ENCODE data around the gene NFXL1.

DNA sequence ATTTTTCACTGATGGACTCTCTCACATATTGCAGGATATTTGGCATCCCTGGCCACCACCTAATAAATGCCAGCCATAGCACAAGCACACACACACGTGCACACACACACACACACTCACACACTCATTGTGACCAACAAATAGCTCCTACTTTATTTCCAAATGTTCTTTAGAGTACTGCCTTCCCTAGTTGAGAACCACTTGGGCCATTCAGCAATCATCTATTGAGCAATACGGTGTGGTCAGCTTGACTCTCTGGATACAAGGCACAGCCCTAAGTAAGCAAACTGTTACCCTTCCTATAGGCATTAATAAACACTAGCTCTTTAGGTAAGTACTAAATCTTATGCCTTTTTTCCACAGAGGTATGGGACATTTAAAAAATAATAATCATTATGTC lies 97.6 kb downstream of the NFXL1 start:
- TF ChIP-seq, protein P1, sequence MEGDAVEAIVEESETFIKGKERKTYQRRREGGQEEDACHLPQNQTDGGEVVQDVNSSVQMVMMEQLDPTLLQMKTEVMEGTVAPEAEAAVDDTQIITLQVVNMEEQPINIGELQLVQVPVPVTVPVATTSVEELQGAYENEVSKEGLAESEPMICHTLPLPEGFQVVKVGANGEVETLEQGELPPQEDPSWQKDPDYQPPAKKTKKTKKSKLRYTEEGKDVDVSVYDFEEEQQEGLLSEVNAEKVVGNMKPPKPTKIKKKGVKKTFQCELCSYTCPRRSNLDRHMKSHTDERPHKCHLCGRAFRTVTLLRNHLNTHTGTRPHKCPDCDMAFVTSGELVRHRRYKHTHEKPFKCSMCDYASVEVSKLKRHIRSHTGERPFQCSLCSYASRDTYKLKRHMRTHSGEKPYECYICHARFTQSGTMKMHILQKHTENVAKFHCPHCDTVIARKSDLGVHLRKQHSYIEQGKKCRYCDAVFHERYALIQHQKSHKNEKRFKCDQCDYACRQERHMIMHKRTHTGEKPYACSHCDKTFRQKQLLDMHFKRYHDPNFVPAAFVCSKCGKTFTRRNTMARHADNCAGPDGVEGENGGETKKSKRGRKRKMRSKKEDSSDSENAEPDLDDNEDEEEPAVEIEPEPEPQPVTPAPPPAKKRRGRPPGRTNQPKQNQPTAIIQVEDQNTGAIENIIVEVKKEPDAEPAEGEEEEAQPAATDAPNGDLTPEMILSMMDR (IDR thresholded peaks at IDR 0.05), result no peak
- TF ChIP-seq POLR2A (IDR thresholded peaks at IDR 0.05), result no peak

All from body of pancreas (tissue), 4 donors.